Measurements from ENCODE around the gene LMX1B. TPM values are rescaled to one million over a fixed set of nuclear protein-coding genes. Genes with fewer than 3 reads are reported as not detected.
A peak's percentile ranks its signal among the peaks of the same experiment; 100 is the strongest.
"Not testable (repeated sequence)": the region's sequence is repeated elsewhere in the genome, so short reads cannot be mapped to it uniquely, and the experiment has no call there.

Gene LMX1B
- total RNA-seq, 1 donor from 2014 or later, result 0.14 TPM

DNA sequence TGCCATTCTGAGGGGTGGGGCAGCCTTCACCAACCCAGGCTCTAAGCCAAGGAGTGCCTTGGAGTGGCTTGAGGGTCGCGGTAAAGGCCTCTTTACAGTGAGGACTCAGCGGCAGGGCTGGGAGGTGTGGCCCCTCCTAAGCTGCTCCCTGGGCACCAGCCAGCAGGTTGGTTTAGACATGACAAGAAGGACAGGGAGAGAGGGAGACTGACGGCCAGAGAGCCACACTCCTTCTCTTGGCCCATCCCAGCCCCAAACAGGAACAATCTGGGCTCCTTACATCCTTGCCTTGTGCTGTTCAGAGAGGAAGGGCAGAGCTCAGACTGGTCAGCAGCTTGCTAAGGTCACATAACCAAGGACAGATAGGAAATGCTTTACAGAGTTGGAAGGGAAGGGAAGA is 94.5 kb downstream of the LMX1B start:
- Histone ChIP-seq H3K4me1 (peaks cover 10% of the 10 kb centered on the region), H3K27ac (no peak overlapping the region), H3K27me3 (peaks cover 30% of the 10 kb centered on the region), H3K36me3 (no peaks in the 10 kb centered on the region), H3K4me3 (no peak overlapping the region), H3K9me3 (no peaks in the 10 kb centered on the region)
- TF ChIP-seq, protein P1, sequence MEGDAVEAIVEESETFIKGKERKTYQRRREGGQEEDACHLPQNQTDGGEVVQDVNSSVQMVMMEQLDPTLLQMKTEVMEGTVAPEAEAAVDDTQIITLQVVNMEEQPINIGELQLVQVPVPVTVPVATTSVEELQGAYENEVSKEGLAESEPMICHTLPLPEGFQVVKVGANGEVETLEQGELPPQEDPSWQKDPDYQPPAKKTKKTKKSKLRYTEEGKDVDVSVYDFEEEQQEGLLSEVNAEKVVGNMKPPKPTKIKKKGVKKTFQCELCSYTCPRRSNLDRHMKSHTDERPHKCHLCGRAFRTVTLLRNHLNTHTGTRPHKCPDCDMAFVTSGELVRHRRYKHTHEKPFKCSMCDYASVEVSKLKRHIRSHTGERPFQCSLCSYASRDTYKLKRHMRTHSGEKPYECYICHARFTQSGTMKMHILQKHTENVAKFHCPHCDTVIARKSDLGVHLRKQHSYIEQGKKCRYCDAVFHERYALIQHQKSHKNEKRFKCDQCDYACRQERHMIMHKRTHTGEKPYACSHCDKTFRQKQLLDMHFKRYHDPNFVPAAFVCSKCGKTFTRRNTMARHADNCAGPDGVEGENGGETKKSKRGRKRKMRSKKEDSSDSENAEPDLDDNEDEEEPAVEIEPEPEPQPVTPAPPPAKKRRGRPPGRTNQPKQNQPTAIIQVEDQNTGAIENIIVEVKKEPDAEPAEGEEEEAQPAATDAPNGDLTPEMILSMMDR (IDR thresholded peaks at IDR 0.05), result no peak
- ATAC-seq (no peak), DNase-seq (no peak)
- intact Hi-C loops (cut with DNase I), result loop anchor here (5.0 kb wide), 1 partner anchor 74 kb away; no protein-coding TSS in a partner anchor

DNA sequence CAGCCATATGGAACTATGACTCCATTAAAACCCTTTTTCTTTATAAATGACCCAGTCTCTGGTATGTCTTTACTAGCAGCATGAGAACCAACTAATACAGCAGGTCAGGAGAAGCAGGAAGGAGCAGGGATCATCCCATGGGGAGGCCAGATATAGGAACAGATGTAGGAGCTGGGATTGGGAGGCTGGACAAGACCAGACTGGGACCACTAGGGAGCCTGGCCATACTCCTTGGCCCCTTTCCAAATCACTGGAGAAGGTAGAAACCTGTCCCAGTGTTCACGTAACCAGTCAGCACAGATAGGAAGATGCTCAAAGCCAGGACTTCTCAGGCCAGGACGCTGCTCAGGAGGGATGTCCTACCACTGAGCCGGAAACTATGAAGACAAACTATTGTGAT is 95.5 kb downstream of the LMX1B start:
- intact Hi-C loops (cut with DNase I), result loop anchor here (5.0 kb wide), 1 partner anchor 73 kb away; no protein-coding TSS in a partner anchor
- Histone ChIP-seq H3K9me3 (no peaks in the 10 kb centered on the region), H3K36me3 (no peaks in the 10 kb centered on the region), H3K27ac (no peak overlapping the region), H3K27me3 (peaks cover 20% of the 10 kb centered on the region), H3K4me1 (peaks cover 10% of the 10 kb centered on the region), H3K4me3 (no peak overlapping the region)
- TF ChIP-seq, protein P1 (IDR thresholded peaks at IDR 0.05), result no peak
- DNase-seq (no peak), ATAC-seq (no peak)

DNA sequence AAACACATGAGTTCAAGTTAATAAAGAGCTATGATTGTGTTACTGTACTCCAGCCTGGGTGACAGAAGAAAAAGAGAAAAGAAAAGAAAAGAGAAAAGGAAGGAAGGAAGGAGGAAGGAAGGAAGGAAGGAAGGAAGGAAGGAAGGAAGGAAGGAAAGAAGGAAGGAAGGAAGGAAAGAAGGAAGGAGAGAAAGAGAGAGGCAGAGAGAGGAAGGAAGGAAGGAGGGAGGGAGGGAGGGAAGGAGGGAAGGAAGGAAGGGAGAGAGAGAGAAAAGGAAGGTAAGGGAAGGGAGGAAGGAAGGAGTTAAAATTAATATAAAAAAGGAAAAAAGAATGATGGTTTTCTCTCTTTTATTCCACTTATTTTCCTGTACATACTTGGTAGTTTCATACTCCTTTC is 101.7 kb downstream of the LMX1B start:
- Histone ChIP-seq H3K4me3 (no peak overlapping the region), H3K4me1 (no peaks in the 10 kb centered on the region), H3K27ac (no peak overlapping the region), H3K9me3 (no peaks in the 10 kb centered on the region), H3K36me3 (no peaks in the 10 kb centered on the region), H3K27me3 (no peaks in the 10 kb centered on the region)
- ATAC-seq (no peak), DNase-seq (no peak)
- intact Hi-C loops (cut with DNase I), result no loop called here
- TF ChIP-seq, protein P1 (IDR thresholded peaks at IDR 0.05), result no peak

DNA sequence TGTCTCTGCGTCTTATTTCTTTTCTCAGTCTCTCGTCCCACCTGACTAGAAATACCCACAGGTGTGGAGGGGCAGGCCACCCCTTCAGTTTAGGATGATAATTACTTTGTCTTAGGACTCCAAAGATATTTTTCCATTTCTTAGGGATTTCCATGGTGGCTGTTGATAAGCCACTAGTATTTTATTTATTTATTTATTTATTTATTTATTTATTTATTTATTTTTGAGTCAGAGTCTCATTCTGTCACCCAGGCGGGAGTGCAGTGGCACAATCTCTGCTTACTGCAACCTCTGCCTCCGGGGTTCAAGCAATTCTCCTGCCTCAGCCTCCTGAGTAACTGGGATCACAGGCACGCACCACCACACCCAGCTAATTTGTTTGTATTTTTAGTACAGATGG is 103.7 kb downstream of the LMX1B start:
- H3K9me3 ChIP-seq; ATAC-seq; H3K27me3 ChIP-seq; H3K4me3 ChIP-seq; intact Hi-C loops (cut with DNase I); H3K27ac ChIP-seq; H3K4me1 ChIP-seq; H3K36me3 ChIP-seq; DNase-seq: not testable (repeated sequence)

DNA sequence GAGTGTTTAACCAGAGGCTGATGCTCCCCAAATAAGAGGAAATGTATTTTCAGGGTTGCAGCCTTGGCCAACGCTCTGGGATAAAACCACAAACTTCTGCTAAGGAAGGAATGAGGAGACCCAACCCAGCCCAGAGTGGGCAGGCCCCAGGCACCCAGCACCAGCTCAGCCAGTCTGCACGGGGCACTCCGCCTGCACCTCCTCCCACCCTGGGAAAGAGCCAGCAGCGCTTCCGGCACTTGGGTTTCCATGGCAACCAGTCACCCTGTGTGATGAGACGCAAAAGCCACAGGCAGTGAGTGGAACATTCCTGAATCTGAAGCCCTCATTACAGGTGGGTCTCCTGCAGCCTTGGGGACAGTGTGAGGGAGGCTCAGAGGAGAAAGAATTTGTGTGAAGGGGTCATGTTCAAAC is 105.9 kb downstream of the LMX1B start:
- ATAC-seq, result peak; percentile 84
- H3K9me3 ChIP-seq, result no peaks in the 10 kb centered on the region
- DNase-seq, result peak; percentile 92
- intact Hi-C loops (cut with DNase I), result no loop called here
- H3K4me1 ChIP-seq, result peaks cover 10% of the 10 kb centered on the region
- H3K27ac ChIP-seq, result peak overlapping the region; percentile 68
- no peaks in the 10 kb centered on the region for H3K36me3 ChIP-seq
- no peaks in the 10 kb centered on the region for H3K27me3 ChIP-seq
- TF ChIP-seq, protein P1 (IDR thresholded peaks at IDR 0.05), result no peak
- no peak overlapping the region for H3K4me3 ChIP-seq

DNA sequence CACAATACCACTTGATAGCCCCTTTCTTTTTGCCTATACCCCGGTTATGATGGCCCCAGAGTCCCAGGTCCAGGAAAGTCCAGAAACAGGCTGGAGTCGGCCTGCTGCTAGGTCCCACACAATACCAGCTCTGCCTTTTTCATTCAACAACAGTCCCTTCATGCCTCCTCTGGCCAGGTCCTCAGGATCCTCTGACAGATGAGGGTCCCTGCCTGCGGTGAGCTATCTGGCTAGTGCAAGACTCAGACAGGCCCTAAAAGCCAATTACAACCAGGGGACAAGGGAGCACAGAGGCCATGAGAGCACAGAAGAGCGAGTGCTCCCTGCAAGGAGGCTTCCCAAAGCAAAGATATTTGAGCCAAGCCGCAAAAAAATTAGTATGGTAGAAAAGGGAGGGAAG is 106.3 kb downstream of the LMX1B start:
- Histone ChIP-seq H3K27ac (peak overlapping the region; percentile 68), H3K9me3 (no peaks in the 10 kb centered on the region), H3K36me3 (no peaks in the 10 kb centered on the region), H3K4me1 (peaks cover 10% of the 10 kb centered on the region), H3K4me3 (no peak overlapping the region), H3K27me3 (no peaks in the 10 kb centered on the region)
- ATAC-seq (no peak), DNase-seq (no peak)
- intact Hi-C loops (cut with DNase I), result no loop called here
- TF ChIP-seq, protein P1 (IDR thresholded peaks at IDR 0.05), result no peak

All from upper lobe of right lung (tissue), 1 donor.